GM12872 (cell line): Measurements from ENCODE around the gene SHQ1.

Experiments used
- TF ChIP-seq, protein P1 (sequence below): IDR thresholded peaks from 3 replicates; pipeline ENCODE4 v1.5.1; 2011; ENCODE audit warnings: low read depth, mild to moderate bottlenecking, low read length, moderate library complexity; ENCODE audit not compliant: insufficient read depth

Gene SHQ1

DNA sequence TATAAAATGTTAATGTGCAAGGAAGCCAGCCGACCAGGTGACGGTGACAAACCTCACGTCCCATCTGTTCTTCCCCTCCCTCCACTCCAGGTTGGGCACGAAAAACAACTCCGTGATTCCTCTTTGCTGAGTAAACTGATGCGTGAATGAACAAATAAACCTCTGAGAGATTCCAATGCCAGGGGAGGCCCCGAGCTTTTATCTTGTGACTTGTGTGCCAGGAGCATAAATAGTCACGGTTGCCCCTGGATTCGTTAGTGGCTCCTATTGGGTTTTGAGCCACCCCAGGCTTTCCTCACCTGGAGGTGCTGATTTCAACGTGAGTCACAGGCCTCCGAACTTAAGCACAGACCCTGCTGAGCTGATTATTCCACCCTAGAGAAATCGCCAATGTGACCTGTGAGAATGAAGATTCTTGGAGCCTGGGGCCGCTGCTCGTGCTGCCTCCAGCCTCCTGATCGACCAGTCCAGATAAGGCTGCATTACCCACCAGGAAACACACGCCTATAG lies 119.2 kb downstream of the SHQ1 start:
- TF ChIP-seq, protein P1, sequence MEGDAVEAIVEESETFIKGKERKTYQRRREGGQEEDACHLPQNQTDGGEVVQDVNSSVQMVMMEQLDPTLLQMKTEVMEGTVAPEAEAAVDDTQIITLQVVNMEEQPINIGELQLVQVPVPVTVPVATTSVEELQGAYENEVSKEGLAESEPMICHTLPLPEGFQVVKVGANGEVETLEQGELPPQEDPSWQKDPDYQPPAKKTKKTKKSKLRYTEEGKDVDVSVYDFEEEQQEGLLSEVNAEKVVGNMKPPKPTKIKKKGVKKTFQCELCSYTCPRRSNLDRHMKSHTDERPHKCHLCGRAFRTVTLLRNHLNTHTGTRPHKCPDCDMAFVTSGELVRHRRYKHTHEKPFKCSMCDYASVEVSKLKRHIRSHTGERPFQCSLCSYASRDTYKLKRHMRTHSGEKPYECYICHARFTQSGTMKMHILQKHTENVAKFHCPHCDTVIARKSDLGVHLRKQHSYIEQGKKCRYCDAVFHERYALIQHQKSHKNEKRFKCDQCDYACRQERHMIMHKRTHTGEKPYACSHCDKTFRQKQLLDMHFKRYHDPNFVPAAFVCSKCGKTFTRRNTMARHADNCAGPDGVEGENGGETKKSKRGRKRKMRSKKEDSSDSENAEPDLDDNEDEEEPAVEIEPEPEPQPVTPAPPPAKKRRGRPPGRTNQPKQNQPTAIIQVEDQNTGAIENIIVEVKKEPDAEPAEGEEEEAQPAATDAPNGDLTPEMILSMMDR = no peak

DNA sequence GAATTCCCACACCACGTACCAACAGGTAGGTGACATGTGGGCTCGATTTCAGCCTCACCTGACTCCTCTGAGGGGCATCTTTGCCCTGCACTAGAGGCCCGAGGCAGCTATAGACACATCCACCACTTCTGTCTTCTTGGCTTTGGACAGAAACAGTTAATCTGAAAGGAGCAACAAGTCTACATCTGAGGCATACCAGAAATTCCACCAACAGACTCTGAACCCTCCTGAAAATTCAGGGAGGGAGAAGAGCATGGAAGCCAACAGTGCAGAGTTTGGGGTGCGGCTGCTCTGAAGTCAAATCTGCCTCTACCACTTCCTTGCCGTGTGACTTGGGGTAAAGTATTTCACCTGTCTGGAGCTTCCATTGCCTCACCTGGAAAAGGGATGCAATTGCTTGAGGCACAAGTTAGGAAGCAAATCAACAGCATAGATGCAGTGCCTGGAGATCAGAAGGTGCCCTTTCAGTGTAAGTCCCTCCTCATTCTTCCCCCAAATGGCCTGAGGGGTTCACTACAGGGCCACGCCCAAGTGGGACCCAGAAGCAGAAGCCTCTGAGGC lies 119.8 kb downstream of the SHQ1 start:
- TF ChIP-seq, protein P1 = no peak

- TF ChIP-seq, protein P1 = no peak
Observed at GRCh38 chr3:72727726-72728125, 120.5 kb downstream of the SHQ1 start.

- TF ChIP-seq, protein P1 = no peak
Observed at GRCh38 chr3:72727172-72727571, 121.1 kb downstream of the SHQ1 start.

DNA sequence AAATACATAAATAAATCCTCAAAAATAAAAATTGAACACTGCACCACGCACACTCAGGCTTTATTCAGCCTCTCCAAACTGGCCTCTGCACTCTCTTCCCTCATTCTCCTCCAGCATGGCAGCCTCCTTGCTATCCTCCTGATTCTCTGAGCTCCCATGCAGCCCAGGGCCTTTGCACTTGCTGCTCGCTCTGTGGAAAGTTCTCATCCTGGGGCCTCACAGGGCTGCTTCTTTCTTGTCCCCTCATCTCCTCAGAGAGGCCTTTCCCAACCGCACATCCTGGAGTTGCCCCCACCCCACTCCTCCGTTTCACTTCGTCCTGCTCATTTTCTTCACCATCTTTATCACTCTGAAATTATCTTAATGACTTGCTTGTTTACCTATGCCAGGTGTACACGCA lies 123.0 kb downstream of the SHQ1 start:
- TF ChIP-seq, protein P1 = no peak

- TF ChIP-seq, protein P1 = no peak
Observed at GRCh38 chr3:72724070-72724469, 124.2 kb downstream of the SHQ1 start.

- TF ChIP-seq, protein P1 = no peak
Observed at GRCh38 chr3:72722930-72723726, 125.1 kb downstream of the SHQ1 start.
